NCI-H69 (cell line): ENCODE results near the gene IL16.
"Not testable (repeated sequence)": the region's sequence is repeated elsewhere in the genome, so short reads cannot be mapped to it uniquely, and the experiment has no call there.

Source experiments
- DNase-seq: peaks from one replicate; lab custom pipeline; 2025; lab: John Stamatoyannopoulos, UW

Gene IL16

GRCh38 chr15:81196576-81197254 is at the start of gene IL16:
Gene IL16 (plus strand): TSS chr15:81196879. CDS start chr15:81225400, 28,521 bp downstream.
- no peak for DNase-seq

GRCh38 chr15:81151389-81151788 is 45.3 kb upstream of the IL16 start:
- DNase-seq: no peak

- peak; percentile 7 for DNase-seq
These were observed 44.3 kb upstream of the IL16 start for GRCh38 chr15:81152339-81152738.

- no peak for DNase-seq
These were observed 43.9 kb upstream of the IL16 start for GRCh38 chr15:81152799-81153198.

GRCh38 chr15:81155375-81156218 is 41.1 kb upstream of the IL16 start:
- DNase-seq: peak; percentile 32

- DNase-seq: no peak
These were observed 40.4 kb upstream of the IL16 start for GRCh38 chr15:81156324-81156723.

- no peak for DNase-seq
These were observed 39.3 kb upstream of the IL16 start for GRCh38 chr15:81157195-81157938.

- DNase-seq: no peak
These were observed 38.8 kb upstream of the IL16 start for GRCh38 chr15:81157939-81158223.

GRCh38 chr15:81158561-81158960 is 38.1 kb upstream of the IL16 start:
- not testable (repeated sequence) for DNase-seq

- peak; percentile 66 for DNase-seq
These were observed 36.1 kb upstream of the IL16 start for GRCh38 chr15:81160312-81161159.

GRCh38 chr15:81161160-81161673 is 35.5 kb upstream of the IL16 start:
- no peak for DNase-seq

- DNase-seq: no peak
These were observed 34.8 kb upstream of the IL16 start for GRCh38 chr15:81161851-81162250.

- DNase-seq: peak; percentile 0
These were observed 32.5 kb upstream of the IL16 start for GRCh38 chr15:81163961-81164800.

GRCh38 chr15:81165535-81165934 is 31.1 kb upstream of the IL16 start:
- DNase-seq: no peak

GRCh38 chr15:81166636-81167305 is 29.9 kb upstream of the IL16 start:
- DNase-seq: no peak

- DNase-seq: no peak
These were observed 28.6 kb upstream of the IL16 start for GRCh38 chr15:81168131-81168526.

GRCh38 chr15:81168644-81169043 is 28.0 kb upstream of the IL16 start:
- no peak for DNase-seq

- no peak for DNase-seq
These were observed 26.2 kb upstream of the IL16 start for GRCh38 chr15:81170511-81170910.

- no peak for DNase-seq
These were observed 25.4 kb upstream of the IL16 start for GRCh38 chr15:81171286-81171685.

- DNase-seq: no peak
These were observed 22.4 kb upstream of the IL16 start for GRCh38 chr15:81174125-81174791.
